Right lobe of liver (tissue), 6 donors: ENCODE data around the gene GNB3. TPM values are rescaled to one million over a fixed set of nuclear protein-coding genes. Genes with fewer than 3 reads are reported as not detected.

ENCODE experiments used
- ATAC-seq, 4 donors: fragments of 200-7000 bp; cut with Tn5 transposase; one replicate each; pipeline ENCODE4 v1.9.1; 2020; ENCODE audit warnings: mild to moderate bottlenecking in 4 of 4, moderate library complexity in 4 of 4
- DNase-seq, 3 donors: peaks; one replicate each; pipeline ENCODE4 v3.0.0-alpha.2; 2020
- H3K27ac ChIP-seq, 3 donors: fragments of 200-600 bp; one replicate each; pipeline ENCODE4 v1.8.0; 2022
- H3K27me3 ChIP-seq, 2 donors: fragments of 200-600 bp; one replicate each; pipeline ENCODE4 v1.8.0; 2022
- H3K36me3 ChIP-seq, 4 donors: fragments of 200-600 bp; sonication (generic) in 1 of 4; one replicate each; pipeline versions ENCODE4 v1.5.1 to v1.8.0; 2017 to 2022; ENCODE audit warnings: control low read depth in 1 of 4
- H3K4me1 ChIP-seq, 4 donors: fragments of 200-600 bp; sonication (generic) in 1 of 4; one replicate each; pipeline versions ENCODE4 v1.5.1 to v1.8.0; 2017 to 2022; ENCODE audit warnings: control low read depth in 1 of 4
- H3K4me3 ChIP-seq, 3 donors: fragments of 200-600 bp; one replicate each; pipeline ENCODE4 v1.8.0; 2022
- H3K9me3 ChIP-seq, 4 donors: fragments of 200-600 bp; sonication (generic) in 1 of 4; one replicate each; pipeline versions ENCODE4 v1.5.1 to v1.8.0; 2017 to 2022; ENCODE audit warnings: control low read depth in 1 of 4
- POLR2A ChIP-seq: fragments of 450-650 bp; IDR thresholded peaks from one replicate; pipeline ENCODE4 v1.6.1; 2017; ENCODE audit warnings: antibody characterized with exemption, mild to moderate bottlenecking
- WGBS: methylation state at CpG from one replicate; pipeline ENCODE4 v1.1.6; 2018; ENCODE audit warnings: low coverage, low lambda C conversion rate; ENCODE audit not compliant: insufficient coverage; ENCODE audit errors: missing lambda C conversion rate; 5-methylcytosine and 5-hydroxymethylcytosine counted together
- intact Hi-C, 2 donors: fragments of 100-400 bp; cut with DNase I; formaldehyde crosslinking; loops; one replicate each; pipeline versions ENCODE4 v1.11.2 to v1.14.1; 2022
- total RNA-seq, 6 experiments: library from RNA; depleted of rRNA in 2 of 6; stranded (reverse); fragments of >200 nt in 2 of 6; fragmentation: NEBNext Ultra II Directional in 3 of 6; extraction: Animal tissue kit (Norgen Biotek cat#: 25700) in 3 of 6; gene quantifications; one replicate each; pipeline versions ENCODE4 v1.1.0 to v1.2.4, GENCODE V29; 2016 to 2023
- TF ChIP-seq, protein P1 (sequence below), 4 donors: fragments of 200-600 bp in 3 of 4; fragments of 450-650 bp in 1 of 4; IDR thresholded peaks; one replicate each; pipeline versions ENCODE4 v1.5.1 to v1.8.0; 2016 to 2022; ENCODE audit warnings: antibody characterized with exemption in 4 of 4, mild to moderate bottlenecking in 2 of 4
- donor health status: DM: no; HTN: yes; CAD: no.
- donor health status: DM: no; HTN: no; CAD: no.
- donor health status: DM: no; HTN: no; CAD: no.
- donor health status: DM: no; HTN: yes; CAD: no.
- donor health status: DM: no; HTN: yes; CAD: no.

The GNB3 gene
- total RNA-seq, 6 experiments from 2014 or later, result 0.17 to 0.51 (median 0.43) TPM; not detected in 2

DNA sequence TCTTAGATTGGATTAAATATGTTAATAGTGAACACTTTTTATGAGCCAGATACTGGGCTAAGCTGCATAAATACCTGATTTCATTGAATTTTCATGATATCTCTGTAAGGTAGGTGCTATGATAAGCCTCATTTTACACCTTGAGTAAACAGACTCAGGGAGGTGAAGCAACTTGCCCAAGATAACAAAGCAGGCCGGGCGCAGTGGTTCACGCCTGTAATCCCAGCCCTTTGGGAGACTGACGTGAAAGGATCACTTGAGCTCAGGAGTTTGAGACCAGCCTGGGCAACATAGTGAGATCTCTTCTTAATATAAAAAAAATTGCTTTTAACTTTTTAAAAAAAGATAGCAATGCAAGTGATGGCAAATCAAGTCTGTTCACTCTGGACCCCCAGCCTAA is 1.4 kb downstream of the GNB3 start:
- ATAC-seq (no peak), DNase-seq (no peak)
- no peaks in the 10 kb centered on the region for H3K4me1 ChIP-seq
- intact Hi-C loops, result no loop called here
- TF ChIP-seq, protein P1, sequence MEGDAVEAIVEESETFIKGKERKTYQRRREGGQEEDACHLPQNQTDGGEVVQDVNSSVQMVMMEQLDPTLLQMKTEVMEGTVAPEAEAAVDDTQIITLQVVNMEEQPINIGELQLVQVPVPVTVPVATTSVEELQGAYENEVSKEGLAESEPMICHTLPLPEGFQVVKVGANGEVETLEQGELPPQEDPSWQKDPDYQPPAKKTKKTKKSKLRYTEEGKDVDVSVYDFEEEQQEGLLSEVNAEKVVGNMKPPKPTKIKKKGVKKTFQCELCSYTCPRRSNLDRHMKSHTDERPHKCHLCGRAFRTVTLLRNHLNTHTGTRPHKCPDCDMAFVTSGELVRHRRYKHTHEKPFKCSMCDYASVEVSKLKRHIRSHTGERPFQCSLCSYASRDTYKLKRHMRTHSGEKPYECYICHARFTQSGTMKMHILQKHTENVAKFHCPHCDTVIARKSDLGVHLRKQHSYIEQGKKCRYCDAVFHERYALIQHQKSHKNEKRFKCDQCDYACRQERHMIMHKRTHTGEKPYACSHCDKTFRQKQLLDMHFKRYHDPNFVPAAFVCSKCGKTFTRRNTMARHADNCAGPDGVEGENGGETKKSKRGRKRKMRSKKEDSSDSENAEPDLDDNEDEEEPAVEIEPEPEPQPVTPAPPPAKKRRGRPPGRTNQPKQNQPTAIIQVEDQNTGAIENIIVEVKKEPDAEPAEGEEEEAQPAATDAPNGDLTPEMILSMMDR (IDR thresholded peaks at IDR 0.05), result no peak
- TF ChIP-seq POLR2A, result no peak
- no peaks in the 10 kb centered on the region for H3K9me3 ChIP-seq
- H3K27me3 ChIP-seq, result no peaks in the 10 kb centered on the region
- WGBS, result 80% methylated on average over 4 of the region's 4 CpGs
- H3K27ac ChIP-seq, result no peak overlapping the region
- no peak overlapping the region for H3K4me3 ChIP-seq
- H3K36me3 ChIP-seq, result no peaks in the 10 kb centered on the region

DNA sequence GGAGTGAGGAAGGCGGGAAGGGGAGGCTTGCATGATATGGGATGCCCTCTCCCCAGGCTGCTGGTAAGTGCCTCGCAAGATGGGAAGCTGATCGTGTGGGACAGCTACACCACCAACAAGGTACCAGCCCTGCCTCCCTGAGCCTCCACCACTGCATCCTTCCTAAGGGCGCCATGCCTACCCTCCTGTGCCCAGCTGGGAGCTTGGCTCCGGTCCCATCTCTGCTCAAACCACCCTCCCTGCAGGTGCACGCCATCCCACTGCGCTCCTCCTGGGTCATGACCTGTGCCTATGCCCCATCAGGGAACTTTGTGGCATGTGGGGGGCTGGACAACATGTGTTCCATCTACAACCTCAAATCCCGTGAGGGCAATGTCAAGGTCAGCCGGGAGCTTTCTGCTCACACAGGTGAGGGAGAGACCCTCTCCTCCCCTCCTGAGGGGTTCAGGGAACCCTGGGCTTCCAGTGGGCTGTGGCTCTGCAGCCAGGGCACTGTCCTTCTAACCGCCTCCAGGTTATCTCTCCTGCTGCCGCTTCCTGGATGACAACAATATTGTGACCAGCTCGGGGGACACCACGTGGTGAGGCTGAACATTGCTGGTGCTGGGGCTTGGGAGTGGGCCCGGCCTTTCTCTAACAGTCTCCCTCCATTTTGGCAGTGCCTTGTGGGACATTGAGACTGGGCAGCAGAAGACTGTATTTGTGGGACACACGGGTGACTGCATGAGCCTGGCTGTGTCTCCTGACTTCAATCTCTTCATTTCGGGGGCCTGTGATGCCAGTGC is 2.6 kb downstream of the GNB3 start:
- TF ChIP-seq, protein P1 (IDR thresholded peaks at IDR 0.05), result no peak
- intact Hi-C loops, result no loop called here
- DNase-seq, result no peak
- Histone ChIP-seq H3K4me3 (no peak overlapping the region), H3K27ac (no peak overlapping the region), H3K27me3 (no peaks in the 10 kb centered on the region), H3K36me3 (no peaks in the 10 kb centered on the region), H3K4me1 (no peaks in the 10 kb centered on the region), H3K9me3 (no peaks in the 10 kb centered on the region)
- ATAC-seq, result peak; percentile 43 to 67 (median 46)
- 28% methylated on average over 6 of the region's 16 CpGs for WGBS

DNA sequence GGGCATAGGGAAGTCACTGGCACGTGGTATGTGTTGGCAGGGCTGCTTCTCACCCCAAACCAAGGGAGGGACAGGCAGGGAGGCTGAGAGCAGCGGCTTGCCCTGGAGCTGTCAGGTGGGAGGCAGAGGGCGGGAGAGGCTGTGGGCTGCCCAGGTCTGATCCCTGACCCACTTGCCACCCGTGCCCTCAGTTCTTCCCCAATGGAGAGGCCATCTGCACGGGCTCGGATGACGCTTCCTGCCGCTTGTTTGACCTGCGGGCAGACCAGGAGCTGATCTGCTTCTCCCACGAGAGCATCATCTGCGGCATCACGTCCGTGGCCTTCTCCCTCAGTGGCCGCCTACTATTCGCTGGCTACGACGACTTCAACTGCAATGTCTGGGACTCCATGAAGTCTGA is 4.7 kb downstream of the GNB3 start:
- no peak for ATAC-seq
- WGBS, result 100% methylated on average over 3 of the region's 17 CpGs

DNA sequence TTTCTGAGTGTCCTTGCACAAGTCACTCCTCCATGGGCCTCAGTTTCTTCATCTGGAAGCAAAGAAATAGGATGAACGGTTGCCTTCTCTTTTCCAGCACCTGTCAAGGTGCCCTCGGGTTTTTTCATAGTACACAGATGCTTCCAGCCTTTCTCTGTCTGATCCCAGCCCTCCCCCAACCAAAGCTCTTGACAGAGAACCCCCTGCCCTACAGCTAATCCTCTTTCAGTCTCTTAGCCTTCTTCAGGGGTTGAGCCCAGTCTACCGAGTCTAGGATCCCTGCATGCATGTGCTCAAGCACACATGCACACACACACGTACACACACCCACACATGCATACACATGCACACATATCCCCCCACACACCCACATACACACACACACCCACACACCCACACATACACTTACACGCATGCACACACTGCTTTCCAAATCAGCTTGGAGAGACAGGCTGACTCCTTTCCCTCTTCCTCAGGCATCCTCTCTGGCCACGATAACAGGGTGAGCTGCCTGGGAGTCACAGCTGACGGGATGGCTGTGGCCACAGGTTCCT is 5.7 kb downstream of the GNB3 start:
- DNase-seq (no peak), ATAC-seq (no peak)
- H3K27ac ChIP-seq, result no peak overlapping the region
- H3K27me3 ChIP-seq, result no peaks in the 10 kb centered on the region
- no peaks in the 10 kb centered on the region for H3K4me1 ChIP-seq
- no peak overlapping the region for H3K4me3 ChIP-seq
- H3K9me3 ChIP-seq, result no peaks in the 10 kb centered on the region
- no peaks in the 10 kb centered on the region for H3K36me3 ChIP-seq
- WGBS, result 84% methylated on average over 7 of the region's 7 CpGs
- TF ChIP-seq, protein P1 (IDR thresholded peaks at IDR 0.05), result no peak
- TF ChIP-seq POLR2A, result no peak
- intact Hi-C loops, result no loop called here

More for the DNA sequence above, 4.7 kb downstream of the GNB3 start:
- intact Hi-C loops, result no loop called here
- Histone ChIP-seq H3K27me3 (no peaks in the 10 kb centered on the region), H3K27ac (no peak overlapping the region), H3K4me3 (no peak overlapping the region), H3K36me3 (no peaks in the 10 kb centered on the region), H3K9me3 (no peaks in the 10 kb centered on the region), H3K4me1 (no peaks in the 10 kb centered on the region)
- no peak for DNase-seq
- TF ChIP-seq POLR2A, result no peak
- TF ChIP-seq, protein P1 (IDR thresholded peaks at IDR 0.05), result no peak
